Activated CD4-positive, alpha-beta T cell treated with anti-CD3 and anti-CD28 coated beads, Interleukin-2, Interleukin-4, amounts not matched to agents 100 ng/mL and 50 ng/mL, durations not matched to agents 16 hours and 8 hours (primary cell): Measurements from ENCODE around the gene CATSPERD.
A peak's percentile ranks its signal among the peaks of the same experiment; 100 is the strongest.

Experiments used
- DNase-seq: peaks from one replicate; pipeline ENCODE4 v3.0.0-alpha.2; 2020; ENCODE audit warnings: low spot score

Gene CATSPERD, protein sequence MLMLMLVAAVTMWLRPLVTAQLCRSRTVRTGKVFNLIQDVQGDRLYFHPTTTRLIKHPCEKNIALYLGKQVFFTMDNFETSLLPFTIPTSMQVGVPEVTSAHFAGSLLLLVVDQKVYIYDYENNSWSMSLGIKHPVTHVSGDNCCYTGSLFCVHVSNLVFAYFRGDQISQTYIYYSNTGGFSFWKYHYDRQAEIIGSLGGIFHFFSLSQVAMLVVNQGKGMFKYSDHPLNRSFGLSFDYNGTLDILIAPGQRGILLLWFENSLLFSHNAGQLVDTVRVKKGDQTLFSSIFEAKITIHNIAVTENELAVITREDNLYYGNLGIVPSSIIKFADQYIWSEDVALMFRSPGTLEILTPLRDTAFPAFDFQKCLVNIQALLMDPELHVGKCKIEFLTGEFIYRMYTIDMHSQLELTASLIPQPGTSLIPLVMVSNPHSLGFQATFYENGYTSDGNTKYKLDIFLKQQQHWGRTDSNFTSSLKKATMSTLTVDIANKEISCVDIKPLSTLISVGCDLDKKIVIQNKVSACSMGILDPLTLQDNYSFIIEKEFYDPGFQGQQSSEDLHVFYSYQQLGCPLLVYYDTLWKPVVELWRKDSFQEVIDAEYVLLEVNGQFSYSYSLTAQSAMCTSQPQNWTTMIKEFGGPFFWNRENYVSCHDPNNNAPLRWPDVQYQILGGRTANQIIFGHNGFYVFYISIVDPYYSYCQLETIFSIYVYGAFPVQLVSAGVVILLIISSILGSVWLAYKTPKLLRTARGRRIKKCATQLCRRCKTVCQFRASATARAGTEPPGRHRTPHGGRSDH

DNA sequence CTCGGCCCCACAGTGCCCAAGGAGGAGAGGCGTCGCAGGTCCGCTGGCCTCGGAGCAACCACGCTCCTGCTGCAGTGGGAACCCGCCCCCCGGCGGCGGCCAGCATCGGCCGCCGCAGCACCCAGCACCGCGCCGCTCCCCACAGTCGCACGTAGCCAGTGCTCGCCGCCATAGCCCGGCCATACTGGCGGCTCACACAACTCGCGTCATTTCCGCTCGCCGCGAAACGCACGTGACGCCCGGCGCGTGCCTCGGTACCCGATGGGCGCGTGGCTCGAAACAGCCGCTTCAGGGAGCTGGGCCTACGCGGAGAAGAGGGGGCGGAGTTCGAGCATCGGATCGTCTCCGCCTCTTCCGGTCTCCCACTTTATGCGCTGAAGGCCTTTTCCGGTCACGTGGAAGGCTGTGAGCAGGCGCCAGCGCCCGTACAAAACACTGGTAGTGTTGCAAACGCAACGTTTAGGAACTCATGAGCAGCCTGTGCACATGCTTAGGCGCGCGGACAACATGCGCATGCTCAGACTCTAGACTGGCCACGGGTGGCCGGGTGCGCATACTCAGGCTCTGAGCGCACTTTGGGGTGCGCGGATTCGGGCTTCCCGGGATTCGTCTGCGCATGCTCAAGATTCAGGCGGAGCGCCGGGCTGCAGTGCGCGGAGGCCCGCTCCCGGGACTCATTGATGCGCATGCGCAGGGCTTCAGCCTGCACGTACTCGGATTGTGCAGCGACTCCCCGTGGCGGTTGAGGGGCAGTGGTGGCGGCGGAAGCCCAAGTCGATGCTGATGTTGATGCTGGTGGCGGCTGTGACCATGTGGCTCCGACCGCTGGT lies at the start of gene CATSPERD, which contains the start of gene LONP1:
TSS of gene CATSPERD (plus strand) at position 677 of the 830 bp plus-strand sequence. CDS start at position 778, 101 bp downstream.
TSS of gene LONP1 (minus strand) at position 186 of the 830 bp plus-strand sequence. CDS start at position 172, 14 bp downstream.
- DNase-seq, result peak; percentile 99

DNA sequence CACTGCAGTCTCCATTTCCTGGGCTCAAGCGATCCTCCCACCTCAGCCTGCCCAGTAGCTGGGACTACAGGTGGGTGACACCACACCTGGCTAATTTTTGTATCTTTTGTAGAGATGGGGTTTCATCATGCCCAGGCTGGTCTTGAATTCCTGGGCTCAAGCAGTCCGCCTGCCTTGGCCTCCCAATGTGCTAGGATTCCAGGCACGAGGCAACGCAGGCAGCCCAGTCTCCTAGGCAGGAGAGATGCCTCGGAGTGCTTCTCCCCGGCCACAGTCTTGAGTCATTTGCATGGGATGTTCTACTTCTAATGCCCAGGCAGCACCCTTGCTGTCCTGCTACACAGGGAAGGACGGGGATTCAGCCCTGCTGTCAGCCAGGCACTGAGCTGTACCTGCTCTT lies 48.8 kb upstream of the CATSPERD start:
- no peak for DNase-seq

- no peak for DNase-seq
Observed at GRCh38 chr19:5672708-5673459, 47.6 kb upstream of the CATSPERD start.

GRCh38 chr19:5673752-5674151 lies 46.7 kb upstream of the CATSPERD start:
- DNase-seq, result no peak

GRCh38 chr19:5674714-5675113 lies 45.7 kb upstream of the CATSPERD start:
- DNase-seq, result no peak

DNA sequence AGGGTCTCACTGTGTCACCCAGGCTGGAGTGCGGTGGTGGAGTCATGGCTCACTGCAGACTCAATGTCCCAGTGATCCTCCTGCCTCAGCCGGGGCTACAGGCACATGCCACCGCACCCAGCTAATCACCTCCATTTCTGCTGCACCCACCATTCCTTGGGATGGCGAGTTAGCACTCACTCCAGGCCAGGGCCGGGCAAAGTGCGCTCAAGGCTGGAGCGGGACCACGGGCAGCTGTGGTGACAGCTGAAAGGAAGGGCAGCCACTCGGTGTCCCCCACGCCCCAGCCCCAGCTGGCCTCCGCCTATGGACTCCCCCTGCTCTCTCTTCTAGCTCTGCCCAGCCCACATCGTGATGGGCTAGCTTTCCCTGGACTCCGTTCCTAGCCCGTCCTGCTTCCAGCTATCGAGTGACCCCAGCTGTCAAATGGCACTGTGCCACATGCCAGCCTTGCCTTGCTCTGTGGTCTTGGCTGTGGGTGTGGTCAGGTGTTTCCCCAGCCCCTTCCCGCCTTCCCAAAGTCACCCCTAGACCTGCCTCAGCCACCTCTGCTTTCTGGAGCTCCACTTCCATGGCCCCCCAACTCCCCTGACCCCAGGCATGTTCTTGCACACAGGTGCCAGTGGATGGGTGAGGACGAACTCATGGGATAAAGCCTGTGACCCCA lies 44.2 kb upstream of the CATSPERD start:
- no peak for DNase-seq

- no peak for DNase-seq
Observed at GRCh38 chr19:5676772-5677105, 43.7 kb upstream of the CATSPERD start.

DNA sequence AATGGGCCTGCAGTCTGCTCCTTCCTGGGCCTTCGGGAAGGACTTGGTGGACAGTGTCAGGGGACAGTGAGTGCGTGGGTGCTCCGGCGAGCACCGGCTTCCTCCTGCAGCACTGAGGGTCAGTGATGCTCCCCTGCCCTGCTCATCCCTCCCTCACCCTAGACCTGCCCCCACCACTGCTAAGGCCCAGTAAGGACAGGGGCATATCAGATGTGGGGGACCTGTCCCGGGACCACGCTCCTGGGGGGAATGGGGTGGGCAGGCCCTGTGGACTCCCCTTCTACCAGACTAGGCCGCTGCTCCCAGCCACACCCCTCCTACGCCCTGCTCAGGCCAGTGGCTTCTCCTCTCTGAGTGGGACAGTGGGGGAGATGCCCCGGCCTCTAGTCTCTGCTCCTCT lies 43.3 kb upstream of the CATSPERD start:
- DNase-seq, result no peak

- no peak for DNase-seq
Observed at GRCh38 chr19:5677580-5677979, 42.9 kb upstream of the CATSPERD start.

GRCh38 chr19:5678071-5678718 lies 42.2 kb upstream of the CATSPERD start:
- DNase-seq, result no peak

- DNase-seq, result no peak
Observed at GRCh38 chr19:5679289-5680083, 41.0 kb upstream of the CATSPERD start.

- DNase-seq, result no peak
Observed at GRCh38 chr19:5680084-5680436, 40.4 kb upstream of the CATSPERD start.

- peak; percentile 99 for DNase-seq
Observed at GRCh38 chr19:5680437-5681368, 39.7 kb upstream of the CATSPERD start, which contains the start of the genes HSD11B1L and MICOS13. TSS of gene HSD11B1L (plus strand) at chr19:5681027. CDS start at chr19:5684833, 3,806 bp downstream. TSS of gene MICOS13 (minus strand) at chr19:5680516. CDS start at chr19:5680486, 30 bp downstream.

- DNase-seq, result no peak
Observed at GRCh38 chr19:5681391-5682106, 38.9 kb upstream of the CATSPERD start.

DNA sequence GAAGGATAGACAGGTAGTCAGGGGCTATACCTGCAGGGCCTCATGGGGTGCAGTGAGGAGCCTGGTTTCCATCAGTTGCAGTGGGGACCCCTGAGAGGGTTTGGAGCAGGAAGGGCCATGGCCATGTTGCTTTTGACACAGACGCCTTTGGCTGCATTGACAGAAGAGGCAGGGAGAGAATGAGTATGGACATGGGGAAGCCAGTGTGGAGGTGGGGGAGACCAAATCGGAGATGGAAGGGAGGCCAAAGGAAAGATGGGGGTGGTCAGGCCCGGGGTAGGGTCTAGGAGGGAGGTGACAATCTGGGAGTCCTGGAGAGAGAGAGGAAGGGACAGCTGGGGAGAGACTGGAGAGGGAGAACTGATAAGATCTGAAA lies 38.3 kb upstream of the CATSPERD start:
- DNase-seq, result no peak

GRCh38 chr19:5683177-5683886 lies 37.1 kb upstream of the CATSPERD start:
- no peak for DNase-seq
